ENCODE measurements around the gene SIT1.

- TF ChIP-seq, protein P1, sequence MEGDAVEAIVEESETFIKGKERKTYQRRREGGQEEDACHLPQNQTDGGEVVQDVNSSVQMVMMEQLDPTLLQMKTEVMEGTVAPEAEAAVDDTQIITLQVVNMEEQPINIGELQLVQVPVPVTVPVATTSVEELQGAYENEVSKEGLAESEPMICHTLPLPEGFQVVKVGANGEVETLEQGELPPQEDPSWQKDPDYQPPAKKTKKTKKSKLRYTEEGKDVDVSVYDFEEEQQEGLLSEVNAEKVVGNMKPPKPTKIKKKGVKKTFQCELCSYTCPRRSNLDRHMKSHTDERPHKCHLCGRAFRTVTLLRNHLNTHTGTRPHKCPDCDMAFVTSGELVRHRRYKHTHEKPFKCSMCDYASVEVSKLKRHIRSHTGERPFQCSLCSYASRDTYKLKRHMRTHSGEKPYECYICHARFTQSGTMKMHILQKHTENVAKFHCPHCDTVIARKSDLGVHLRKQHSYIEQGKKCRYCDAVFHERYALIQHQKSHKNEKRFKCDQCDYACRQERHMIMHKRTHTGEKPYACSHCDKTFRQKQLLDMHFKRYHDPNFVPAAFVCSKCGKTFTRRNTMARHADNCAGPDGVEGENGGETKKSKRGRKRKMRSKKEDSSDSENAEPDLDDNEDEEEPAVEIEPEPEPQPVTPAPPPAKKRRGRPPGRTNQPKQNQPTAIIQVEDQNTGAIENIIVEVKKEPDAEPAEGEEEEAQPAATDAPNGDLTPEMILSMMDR (IDR thresholded peaks at IDR 0.05): no peak
- TF ChIP-seq, protein P2, sequence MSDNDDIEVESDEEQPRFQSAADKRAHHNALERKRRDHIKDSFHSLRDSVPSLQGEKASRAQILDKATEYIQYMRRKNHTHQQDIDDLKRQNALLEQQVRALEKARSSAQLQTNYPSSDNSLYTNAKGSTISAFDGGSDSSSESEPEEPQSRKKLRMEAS (IDR thresholded peaks at IDR 0.05): no peak
- no peak for TF ChIP-seq PBX3 (IDR thresholded peaks at IDR 0.05)
- TF ChIP-seq RAD21 (conservative IDR thresholded peaks at IDR 0.05 in 1 of 2, IDR thresholded peaks at IDR 0.05 in 1 of 2): no peak
- TF ChIP-seq POLR2A (IDR thresholded peaks at IDR 0.05; ENCODE audit: low read length): no peak
Measured at GRCh38 chr9:35673132-35674024, 22.6 kb upstream of the SIT1 start, which contains the start of gene CA9.
